Colonic mucosa (tissue), 4 donors: ENCODE measurements around the gene RALGAPA2. TPM values are rescaled to one million over a fixed set of nuclear protein-coding genes. Genes with fewer than 3 reads are reported as not detected.

Source experiments
- DNase-seq: peaks from one replicate; pipeline ENCODE4 v3.0.0-alpha.2; 2020
- H3K27ac ChIP-seq: fragments of 200-600 bp; one replicate; pipeline ENCODE4 v1.8.0; 2021
- H3K27me3 ChIP-seq: fragments of 200-600 bp; one replicate; pipeline ENCODE4 v1.8.0; 2021
- H3K36me3 ChIP-seq: fragments of 200-600 bp; one replicate; pipeline ENCODE4 v1.8.0; 2021
- H3K4me1 ChIP-seq: fragments of 200-600 bp; one replicate; pipeline ENCODE4 v1.8.0; 2021; ENCODE audit warnings: mild to moderate bottlenecking
- H3K4me3 ChIP-seq: fragments of 200-600 bp; one replicate; pipeline ENCODE4 v1.8.0; 2021
- H3K9ac ChIP-seq, 2 donors: one replicate each; pipeline ENCODE4 v1.7.0; 2013; ENCODE audit warnings: control low read depth in 2 of 2, low read depth in 2 of 2, low read length in 2 of 2
- H3K9me3 ChIP-seq: fragments of 200-600 bp; one replicate; pipeline ENCODE4 v1.8.0; 2021
- intact Hi-C: fragments of 100-400 bp; cut with DNase I; formaldehyde crosslinking; loops from one replicate; pipeline ENCODE4 v1.14.1; 2022
- total RNA-seq, 2 donors: library from RNA; stranded (reverse); fragmentation: NEBNext Ultra II Directional in 1 of 2; extraction: Animal tissue kit (Norgen Biotek cat#: 25700) in 1 of 2; gene quantifications; one replicate each; pipeline ENCODE4 v1.2.1, GENCODE V29; 2021
- TF ChIP-seq, protein P1 (sequence below): fragments of 200-600 bp; IDR thresholded peaks from one replicate; pipeline ENCODE4 v1.8.0; 2022; ENCODE audit warnings: antibody characterized with exemption, mild to moderate bottlenecking
- donor health status: healthy.
- donor health status: DM: no; HTN: no; CAD: no.
- donor health status: DM: no; HTN: no; CAD: no.

The RALGAPA2 gene
- total RNA-seq, 2 donors from 2014 or later = 64.5 to 66.1 TPM

DNA sequence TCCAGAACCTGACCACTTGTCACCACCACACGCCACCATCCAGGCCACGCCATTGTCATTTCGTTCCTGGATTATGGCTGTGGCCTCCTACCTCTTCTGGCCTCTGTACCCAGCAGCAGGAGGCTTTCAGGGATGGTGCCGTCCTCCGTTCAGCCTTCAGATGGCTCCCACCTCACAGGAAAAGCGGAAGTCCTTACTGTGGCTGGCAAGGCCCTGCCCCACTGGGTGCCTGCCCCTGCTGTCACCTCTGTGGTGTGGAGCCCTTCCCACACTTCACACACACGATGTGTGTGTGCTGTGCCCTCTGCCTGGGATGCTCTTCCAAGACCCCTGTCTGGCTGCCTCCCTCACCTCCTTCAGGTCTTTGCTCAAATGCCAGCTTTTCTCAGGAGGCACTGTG is 275.1 kb downstream of the RALGAPA2 start:
- Histone ChIP-seq H3K27me3 (no peaks in the 10 kb centered on the region), H3K36me3 (no peaks in the 10 kb centered on the region), H3K9me3 (no peaks in the 10 kb centered on the region), H3K9ac (no peak overlapping the region), H3K4me3 (no peak overlapping the region), H3K27ac (no peak overlapping the region), H3K4me1 (no peaks in the 10 kb centered on the region)
- intact Hi-C loops = no loop called here
- TF ChIP-seq, protein P1, sequence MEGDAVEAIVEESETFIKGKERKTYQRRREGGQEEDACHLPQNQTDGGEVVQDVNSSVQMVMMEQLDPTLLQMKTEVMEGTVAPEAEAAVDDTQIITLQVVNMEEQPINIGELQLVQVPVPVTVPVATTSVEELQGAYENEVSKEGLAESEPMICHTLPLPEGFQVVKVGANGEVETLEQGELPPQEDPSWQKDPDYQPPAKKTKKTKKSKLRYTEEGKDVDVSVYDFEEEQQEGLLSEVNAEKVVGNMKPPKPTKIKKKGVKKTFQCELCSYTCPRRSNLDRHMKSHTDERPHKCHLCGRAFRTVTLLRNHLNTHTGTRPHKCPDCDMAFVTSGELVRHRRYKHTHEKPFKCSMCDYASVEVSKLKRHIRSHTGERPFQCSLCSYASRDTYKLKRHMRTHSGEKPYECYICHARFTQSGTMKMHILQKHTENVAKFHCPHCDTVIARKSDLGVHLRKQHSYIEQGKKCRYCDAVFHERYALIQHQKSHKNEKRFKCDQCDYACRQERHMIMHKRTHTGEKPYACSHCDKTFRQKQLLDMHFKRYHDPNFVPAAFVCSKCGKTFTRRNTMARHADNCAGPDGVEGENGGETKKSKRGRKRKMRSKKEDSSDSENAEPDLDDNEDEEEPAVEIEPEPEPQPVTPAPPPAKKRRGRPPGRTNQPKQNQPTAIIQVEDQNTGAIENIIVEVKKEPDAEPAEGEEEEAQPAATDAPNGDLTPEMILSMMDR = no peak
- no peak for DNase-seq

GRCh38 chr20:20436689-20437088 is 275.8 kb downstream of the RALGAPA2 start:
- H3K4me1 ChIP-seq = no peaks in the 10 kb centered on the region
- TF ChIP-seq, protein P1 = no peak
- DNase-seq = no peak

DNA sequence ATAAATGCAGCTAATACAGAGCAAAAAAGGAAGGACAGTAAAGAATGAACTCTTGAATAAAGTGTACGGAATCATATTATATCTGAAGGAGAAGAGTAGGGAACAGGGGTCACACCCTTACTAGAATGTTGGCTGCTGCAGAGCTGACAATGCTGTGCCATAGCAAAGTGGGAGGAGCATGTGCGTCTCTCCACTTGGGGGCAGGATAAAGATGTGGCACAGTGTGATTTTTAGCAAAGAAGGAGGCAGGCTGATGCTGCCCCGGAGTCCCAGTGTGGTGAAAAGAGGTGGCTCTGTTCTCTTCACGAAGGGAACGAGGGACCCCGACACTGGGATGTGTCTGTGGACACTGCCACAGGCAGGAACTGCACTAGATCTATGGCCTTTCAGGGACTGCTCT is 277.0 kb downstream of the RALGAPA2 start:
- no peaks in the 10 kb centered on the region for H3K27me3 ChIP-seq
- no peak overlapping the region for H3K27ac ChIP-seq
- no peak overlapping the region for H3K9ac ChIP-seq
- H3K36me3 ChIP-seq = no peaks in the 10 kb centered on the region
- H3K4me1 ChIP-seq = no peaks in the 10 kb centered on the region
- H3K4me3 ChIP-seq = no peak overlapping the region
- DNase-seq = no peak
- H3K9me3 ChIP-seq = no peaks in the 10 kb centered on the region
- TF ChIP-seq, protein P1 = no peak
- intact Hi-C loops = no loop called here

More at GRCh38 chr20:20436689-20437088, 275.8 kb downstream of the RALGAPA2 start:
- Histone ChIP-seq H3K27ac (no peak overlapping the region), H3K36me3 (no peaks in the 10 kb centered on the region), H3K4me3 (no peak overlapping the region), H3K9ac (no peak overlapping the region), H3K9me3 (no peaks in the 10 kb centered on the region), H3K27me3 (no peaks in the 10 kb centered on the region)
- intact Hi-C loops = no loop called here

- intact Hi-C loops = no loop called here
Observed at GRCh38 chr20:20432618-20433286, 279.7 kb downstream of the RALGAPA2 start.

GRCh38 chr20:20430066-20430465 is 282.4 kb downstream of the RALGAPA2 start:
- Histone ChIP-seq H3K9ac (no peak overlapping the region), H3K9me3 (no peaks in the 10 kb centered on the region), H3K4me1 (no peaks in the 10 kb centered on the region), H3K4me3 (no peak overlapping the region), H3K36me3 (no peaks in the 10 kb centered on the region), H3K27me3 (no peaks in the 10 kb centered on the region), H3K27ac (no peak overlapping the region)
- TF ChIP-seq, protein P1 = no peak
- intact Hi-C loops = no loop called here
- DNase-seq = no peak

More at GRCh38 chr20:20432618-20433286, 279.7 kb downstream of the RALGAPA2 start:
- no peak overlapping the region for H3K9ac ChIP-seq
- no peaks in the 10 kb centered on the region for H3K9me3 ChIP-seq
- no peak overlapping the region for H3K27ac ChIP-seq
- no peaks in the 10 kb centered on the region for H3K4me1 ChIP-seq
- no peaks in the 10 kb centered on the region for H3K36me3 ChIP-seq
- TF ChIP-seq, protein P1 = no peak
- H3K27me3 ChIP-seq = no peaks in the 10 kb centered on the region
- H3K4me3 ChIP-seq = no peak overlapping the region
- no peak for DNase-seq
